ENCODE measurements around the gene KCNK18.

DNA sequence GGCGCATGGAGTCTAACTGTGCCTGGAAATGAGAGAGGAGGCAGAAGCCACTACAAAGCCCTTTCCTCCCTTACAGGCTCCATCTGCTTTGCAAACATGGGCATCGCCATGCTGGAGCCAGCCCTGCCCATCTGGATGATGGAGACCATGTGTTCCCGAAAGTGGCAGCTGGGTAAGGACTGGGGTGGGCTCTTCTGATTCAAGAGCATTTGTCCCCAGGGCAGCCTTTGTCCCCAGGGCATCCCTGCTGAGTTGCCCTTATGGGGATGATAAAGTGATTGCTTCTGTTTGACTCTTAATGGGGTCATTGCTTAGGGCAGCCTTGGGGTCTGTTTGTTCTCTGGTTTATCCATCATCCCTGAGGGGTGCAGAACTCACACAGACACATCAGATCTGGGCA, 60.4 kb downstream of the KCNK18 start:
- TF ChIP-seq CTCF (IDR thresholded peaks at IDR 0.05; ENCODE audit: low read length) (no peak), EZH2 (IDR thresholded peaks at IDR 0.05; ENCODE audit: borderline replicate concordance, low read length) (no peak)
